Measurements from ENCODE around the gene GRM3. TPM values are rescaled to one million over a fixed set of nuclear protein-coding genes. Genes with fewer than 3 reads are reported as not detected.

The GRM3 gene
- total and polyA plus RNA-seq, 2 of the 13 experiments (the other 11 are each of a cell fraction or from before 2014, with no cell fraction given): not detected

GRCh38 chr7:86846494-86847190 lies 202.9 kb downstream of the GRM3 start (continued):
- TF ChIP-seq HBP1 (CRISPR knock-in tag; IDR thresholded peaks at IDR 0.05; ENCODE audit: low read depth): 0 out of 2 replicates have a peak, but pooled peaks have one; percentile 36
- no peak for TF ChIP-seq EED (CRISPR knock-in tag; IDR thresholded peaks at IDR 0.05)
- no peak for TF ChIP-seq USF2 (IDR thresholded peaks at IDR 0.05; ENCODE audit: low read depth, low read length)
- no peak for TF ChIP-seq USF2 (CRISPR knock-in tag; IDR thresholded peaks at IDR 0.05; ENCODE audit: borderline replicate concordance)
- TF ChIP-seq ZNF597 (CRISPR knock-in tag; IDR thresholded peaks at IDR 0.05): no peak
- no peak for TF ChIP-seq ZNF850 (CRISPR knock-in tag; conservative IDR thresholded peaks at IDR 0.05)
- no peak for TF ChIP-seq SATB2 (CRISPR knock-in tag; IDR thresholded peaks at IDR 0.05)
- no peak for TF ChIP-seq ETS1 (CRISPR knock-in tag; IDR thresholded peaks at IDR 0.05)
- peak; percentile 72; the same call in 1 of the 2 replicates for TF ChIP-seq SMARCC2 (IDR thresholded peaks at IDR 0.05)
- TF ChIP-seq STAT5B (CRISPR knock-in tag; IDR thresholded peaks at IDR 0.05): no peak
- TF ChIP-seq SMC3 (IDR thresholded peaks at IDR 0.05; ENCODE audit: low read length): no peak
- no peak for TF ChIP-seq PAX8 (CRISPR knock-in tag; IDR thresholded peaks at IDR 0.05; ENCODE audit: borderline replicate concordance)
- TF ChIP-seq NFIC (IDR thresholded peaks at IDR 0.05; ENCODE audit: low read length): peak; percentile 88
- TF ChIP-seq ZNF883 (CRISPR knock-in tag; IDR thresholded peaks at IDR 0.05; ENCODE audit: not compliant biosample characterization): no peak
- TF ChIP-seq THRA (CRISPR knock-in tag; IDR thresholded peaks at IDR 0.05; ENCODE audit: borderline replicate concordance): peak; percentile 85; the same call in 1 of the 2 replicates
- TF ChIP-seq HOXA3 (CRISPR knock-in tag; IDR thresholded peaks at IDR 0.05): peak; percentile 51; the same call in 1 of the 2 replicates
- peak; percentile 30; the same call in 1 of the 2 replicates for TF ChIP-seq ZBTB33 (CRISPR knock-in tag; IDR thresholded peaks at IDR 0.05)
- TF ChIP-seq SMARCE1 (IDR thresholded peaks at IDR 0.05; ENCODE audit: borderline replicate concordance): peak; percentile 36; the same call in 1 of the 2 replicates
- TF ChIP-seq TEAD3 (CRISPR knock-in tag; optimal IDR thresholded peaks at IDR 0.05; ENCODE audit: borderline replicate concordance): peak; percentile 80

Data from HepG2 (cell line).